ENCODE measurements around the gene KAT14. TPM values are rescaled to one million over a fixed set of nuclear protein-coding genes. Genes with fewer than 3 reads are reported as not detected.
A peak's percentile ranks its signal among the peaks of the same experiment; 100 is the strongest.
"Not testable (repeated sequence)": the region's sequence is repeated elsewhere in the genome, so short reads cannot be mapped to it uniquely, and the experiment has no call there.

Gene KAT14
- polyA plus RNA-seq, 4 donors = 25.4 to 28.1 (median 27.5) TPM

DNA sequence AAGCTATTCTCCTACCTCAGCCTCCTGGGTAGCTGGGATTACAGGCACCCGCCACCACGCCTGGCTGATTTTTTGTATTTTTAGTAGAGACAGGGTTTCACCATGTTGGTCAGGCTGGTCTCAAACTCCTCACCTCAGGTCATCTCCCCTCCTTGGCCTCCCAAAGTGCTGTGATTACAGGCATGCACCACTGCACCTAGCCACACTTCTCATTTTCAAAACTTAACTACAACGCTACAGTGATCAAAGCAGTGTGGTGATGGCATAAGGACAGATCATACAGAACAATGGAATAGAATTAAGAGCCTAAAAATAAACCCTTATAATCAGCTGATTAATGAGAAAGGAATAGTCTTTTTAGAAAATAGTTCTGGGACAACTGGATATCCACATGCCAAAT, 66.0 kb downstream of the KAT14 start:
- not testable (repeated sequence) for DNase-seq (ENCODE audit: low read depth in 4 of 4, low spot score in 2 of 4)

DNA sequence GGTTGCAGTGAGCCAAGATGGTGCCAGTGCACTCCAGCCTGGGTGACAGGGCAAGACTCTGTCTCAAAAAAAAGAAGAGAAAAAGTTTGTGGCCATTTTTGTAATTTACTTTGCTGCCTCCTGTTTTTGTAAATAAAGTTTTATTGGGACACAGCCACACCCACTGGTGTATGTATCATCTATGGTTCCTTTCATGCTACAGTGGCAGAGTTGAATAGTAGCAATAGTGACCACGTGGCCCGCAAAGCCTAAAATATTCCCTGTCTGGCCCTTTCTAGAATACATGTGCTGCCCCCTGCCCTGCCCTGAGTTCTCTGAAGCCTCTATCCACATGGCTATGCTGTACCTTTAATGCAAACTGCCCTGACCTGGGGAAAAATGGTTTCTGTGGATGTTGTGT, 75.3 kb downstream of the KAT14 start:
- no peak for DNase-seq (ENCODE audit: low read depth in 4 of 4, low spot score in 2 of 4)

GRCh38 chr20:18215566-18215965, 77.9 kb downstream of the KAT14 start:
- no peak for DNase-seq (ENCODE audit: low read depth in 4 of 4, low spot score in 2 of 4)

DNA sequence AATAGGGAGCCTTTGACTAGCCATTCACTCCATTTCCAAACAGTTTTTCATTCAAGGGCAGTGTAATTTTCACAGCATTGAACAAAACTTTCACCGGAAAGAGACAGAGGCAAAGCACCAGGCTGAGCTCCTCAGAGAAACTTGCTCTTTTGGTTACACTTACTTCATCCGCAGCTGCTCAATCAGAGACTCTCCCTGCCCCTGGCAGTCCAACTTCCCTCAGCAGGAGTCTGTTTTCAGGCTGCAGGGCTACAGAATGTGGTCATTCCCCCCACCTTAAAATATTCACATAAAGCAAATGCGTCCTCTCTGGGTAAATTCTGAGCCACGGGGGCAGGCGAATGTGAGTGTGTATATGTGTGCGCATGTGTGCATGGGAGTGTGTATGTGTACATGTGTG, 80.6 kb downstream of the KAT14 start:
- DNase-seq (ENCODE audit: low read depth in 4 of 4, low spot score in 2 of 4) = no peak

DNA sequence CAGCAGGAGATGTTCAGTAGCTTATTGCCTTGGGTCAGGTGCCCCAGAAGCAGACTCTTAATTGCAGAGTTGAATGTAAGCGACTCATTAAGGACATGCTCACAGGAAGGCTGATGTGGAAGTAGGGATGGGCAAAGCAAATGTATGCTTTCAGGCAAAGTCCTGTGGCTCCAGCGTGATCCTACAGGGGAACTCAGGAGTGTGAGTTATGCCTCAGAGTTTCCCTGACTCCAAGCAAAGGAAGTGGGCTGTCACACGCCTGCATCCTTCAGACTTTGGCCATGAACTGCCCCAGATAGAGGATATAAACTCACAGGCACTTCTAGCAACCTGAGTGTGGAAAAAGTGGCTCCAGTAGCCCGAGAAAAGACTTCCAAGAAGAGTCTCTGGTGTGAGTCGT, 85.7 kb downstream of the KAT14 start:
- DNase-seq (ENCODE audit: low read depth in 4 of 4, low spot score in 2 of 4) = no peak

DNA sequence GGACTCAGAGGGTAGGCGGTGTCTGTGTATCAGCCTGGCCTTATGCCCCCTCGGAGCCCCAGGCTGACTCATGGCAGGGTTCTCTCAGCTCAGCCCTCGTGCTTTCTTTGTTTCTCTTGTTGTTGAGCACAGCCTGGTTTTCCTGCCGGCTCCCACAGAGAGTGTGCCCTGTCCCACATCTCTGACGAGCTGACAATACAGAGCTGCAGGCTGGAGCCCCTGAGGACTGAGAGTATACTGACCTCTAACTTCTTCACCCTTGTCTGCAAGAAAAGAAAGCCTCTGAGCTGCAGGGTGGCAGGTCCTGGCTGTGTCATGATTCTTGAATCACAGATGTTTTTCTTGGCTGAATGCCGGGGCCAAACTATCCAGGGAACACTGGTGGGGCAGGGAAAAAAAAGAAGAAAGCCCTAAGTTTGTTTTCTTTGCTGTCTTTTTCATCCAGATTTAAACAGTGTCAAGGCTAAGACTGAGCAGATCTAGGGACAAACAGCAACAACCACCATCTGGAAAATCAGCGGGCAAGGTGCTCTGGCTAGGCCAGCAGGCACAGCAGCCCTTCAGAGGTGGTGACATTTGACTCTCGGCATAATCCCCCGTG, 87.4 kb downstream of the KAT14 start:
- DNase-seq (ENCODE audit: low read depth in 4 of 4, low spot score in 2 of 4) = peak in 2 of 4 donors; percentile 21 to 27

DNA sequence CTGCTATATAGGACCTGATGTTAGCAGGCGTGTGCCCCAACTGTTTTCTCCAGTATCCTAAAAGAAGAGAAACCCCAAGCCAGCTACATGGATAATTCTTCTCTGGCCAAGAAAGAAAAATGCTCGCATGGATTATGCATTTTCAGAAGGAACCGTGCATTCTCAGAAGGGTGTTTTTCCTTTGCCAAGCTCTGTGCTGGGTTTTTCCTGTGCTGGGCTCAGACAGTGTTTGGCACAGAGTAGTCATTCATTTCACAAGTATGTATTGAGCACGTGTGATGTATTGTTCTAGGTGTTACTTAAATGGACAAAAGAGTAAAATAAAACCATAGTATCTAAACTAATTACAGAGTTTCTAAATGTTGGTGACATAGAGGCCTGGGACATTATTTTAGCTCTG, 88.0 kb downstream of the KAT14 start:
- no peak for DNase-seq (ENCODE audit: low read depth in 4 of 4, low spot score in 2 of 4)

- DNase-seq (ENCODE audit: low read depth in 4 of 4, low spot score in 2 of 4) = not testable (repeated sequence)
These were observed 89.1 kb downstream of the KAT14 start for GRCh38 chr20:18226741-18227140.

GRCh38 chr20:18233408-18233943, 95.8 kb downstream of the KAT14 start:
- DNase-seq (ENCODE audit: low read depth in 4 of 4, low spot score in 2 of 4) = no peak

Other genes with a start within 250 kb of the KAT14 start
- 100 to 1,000 TPM; 180 to 248 (median 218) TPM for gene SNX5, start 169.1 kb upstream of the KAT14 start, polyA plus RNA-seq (ENCODE audit: insufficient read length in 4 of 4)
- 10 to 100 TPM; 37.9 to 42.3 (median 40.8) TPM for gene MGME1, start 168.8 kb upstream of the KAT14 start, polyA plus RNA-seq (ENCODE audit: insufficient read length in 4 of 4)
- 1 to 10 TPM in 2 of 4 donors, under 1 TPM in 2; 0.54 to 1.5 (median 1.1) TPM for gene OVOL2, start 79.9 kb upstream of the KAT14 start, polyA plus RNA-seq (ENCODE audit: insufficient read length in 4 of 4)
- gene PET117, start within 50 bp of the KAT14 start, polyA plus RNA-seq (ENCODE audit: insufficient read length in 4 of 4) = 10 to 100 TPM; 16.8 to 22.1 (median 18.5) TPM
- 10 to 100 TPM; 24.2 to 35.4 (median 29.7) TPM for gene ZNF133, start 150.7 kb downstream of the KAT14 start, polyA plus RNA-seq (ENCODE audit: insufficient read length in 4 of 4)